ENCODE data around the gene ZNF385D. TPM values are rescaled to one million over a fixed set of nuclear protein-coding genes. Genes with fewer than 3 reads are reported as not detected.

ZNF385D gene
- polyA plus RNA-seq, 2 donors = 0.39 to 0.52 TPM

GRCh38 chr3:21592828-21593227, 158.2 kb downstream of the ZNF385D start:
- 81 to 84% methylated on average over 4 of the region's 4 CpGs for WGBS, 2 donors
- Histone ChIP-seq H3K9me3 (ENCODE audit: control insufficient read depth in 2 of 2, insufficient read depth in 1 of 2, low read depth in 1 of 2, low read length in 1 of 2) (no peaks in the 10 kb centered on the region), H3K4me3 (ENCODE audit: low read depth in 1 of 2, low read length in 2 of 2) (no peak overlapping the region), H3K36me3 (ENCODE audit: control insufficient read depth in 2 of 2, insufficient read depth in 2 of 2, low read length in 1 of 2) (no peaks in the 10 kb centered on the region), H3K27me3 (ENCODE audit: control insufficient read depth in 1 of 2, insufficient read depth in 2 of 2, low read length in 2 of 2) (no peaks in the 10 kb centered on the region), H3K4me1 (ENCODE audit: control insufficient read depth in 2 of 2, insufficient read depth in 2 of 2, low read length in 1 of 2) (no peaks in the 10 kb centered on the region), H3K27ac (ENCODE audit: low read depth in 2 of 2, low read length in 1 of 2) (no peak overlapping the region)

DNA sequence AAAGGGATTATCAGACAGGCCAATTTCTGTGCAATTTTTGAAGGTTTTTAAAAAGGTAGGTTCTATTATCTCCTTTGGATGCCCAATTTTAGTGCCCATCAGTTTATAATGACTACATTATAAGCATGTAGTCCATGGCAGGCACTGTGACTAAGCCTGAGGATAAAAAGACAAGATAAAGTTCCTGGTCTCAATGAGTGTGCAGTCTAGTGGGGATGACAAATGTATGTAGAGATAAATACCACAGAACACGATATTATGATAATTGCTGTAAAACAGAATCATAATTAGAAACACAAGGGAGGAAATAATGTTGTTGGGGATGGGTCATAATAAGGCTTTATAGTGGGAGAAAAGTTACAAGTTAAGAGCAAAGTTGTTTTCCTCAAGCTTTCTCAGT, 163.1 kb downstream of the ZNF385D start:
- no peak overlapping the region for H3K4me3 ChIP-seq (ENCODE audit: low read depth in 1 of 2, low read length in 2 of 2)
- H3K27me3 ChIP-seq (ENCODE audit: control insufficient read depth in 1 of 2, insufficient read depth in 2 of 2, low read length in 2 of 2) = no peaks in the 10 kb centered on the region
- H3K9me3 ChIP-seq (ENCODE audit: control insufficient read depth in 2 of 2, insufficient read depth in 1 of 2, low read depth in 1 of 2, low read length in 1 of 2) = no peaks in the 10 kb centered on the region
- 76 to 81% methylated on average over 1 of the region's 1 CpG for WGBS, 2 donors
- no peaks in the 10 kb centered on the region for H3K36me3 ChIP-seq (ENCODE audit: control insufficient read depth in 2 of 2, insufficient read depth in 2 of 2, low read length in 1 of 2)
- H3K4me1 ChIP-seq (ENCODE audit: control insufficient read depth in 2 of 2, insufficient read depth in 2 of 2, low read length in 1 of 2) = no peaks in the 10 kb centered on the region
- H3K27ac ChIP-seq (ENCODE audit: low read depth in 2 of 2, low read length in 1 of 2) = no peak overlapping the region

DNA sequence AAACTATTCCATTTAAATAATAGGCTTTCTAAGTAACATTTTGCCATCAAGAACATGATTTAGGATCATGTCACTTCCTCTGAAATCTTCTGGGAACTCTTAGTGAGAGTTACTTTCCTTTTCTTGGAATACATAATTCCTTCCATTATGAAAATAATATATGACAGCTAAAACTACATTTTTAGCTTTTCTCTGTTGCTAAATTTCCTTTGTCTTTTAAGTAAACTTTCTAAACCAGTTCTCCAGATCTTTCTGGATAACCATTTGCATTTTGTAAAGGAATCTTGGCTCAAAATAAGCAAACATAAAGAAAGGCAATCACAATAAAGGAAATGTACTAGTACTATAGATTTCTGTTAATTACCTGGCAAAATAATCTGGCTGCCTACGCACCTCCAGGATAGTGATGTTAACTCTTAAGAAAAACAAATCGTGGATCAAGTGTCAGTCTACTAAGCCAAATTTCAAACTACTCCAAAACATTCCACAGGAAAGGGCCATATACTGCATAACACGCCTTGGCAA, 165.7 kb downstream of the ZNF385D start:
- Histone ChIP-seq H3K27me3 (ENCODE audit: control insufficient read depth in 1 of 2, insufficient read depth in 2 of 2, low read length in 2 of 2) (no peaks in the 10 kb centered on the region), H3K27ac (ENCODE audit: low read depth in 2 of 2, low read length in 1 of 2) (no peak overlapping the region), H3K9me3 (ENCODE audit: control insufficient read depth in 2 of 2, insufficient read depth in 1 of 2, low read depth in 1 of 2, low read length in 1 of 2) (no peaks in the 10 kb centered on the region), H3K4me3 (ENCODE audit: low read depth in 1 of 2, low read length in 2 of 2) (no peak overlapping the region), H3K4me1 (ENCODE audit: control insufficient read depth in 2 of 2, insufficient read depth in 2 of 2, low read length in 1 of 2) (no peaks in the 10 kb centered on the region), H3K36me3 (ENCODE audit: control insufficient read depth in 2 of 2, insufficient read depth in 2 of 2, low read length in 1 of 2) (no peaks in the 10 kb centered on the region)
- WGBS, 2 donors = 62 to 64% methylated on average over 3 of the region's 3 CpGs

GRCh38 chr3:21573291-21573690, 177.7 kb downstream of the ZNF385D start:
- Histone ChIP-seq H3K4me1 (ENCODE audit: control insufficient read depth in 2 of 2, insufficient read depth in 2 of 2, low read length in 1 of 2) (no peaks in the 10 kb centered on the region), H3K36me3 (ENCODE audit: control insufficient read depth in 2 of 2, insufficient read depth in 2 of 2, low read length in 1 of 2) (no peaks in the 10 kb centered on the region), H3K4me3 (ENCODE audit: low read depth in 1 of 2, low read length in 2 of 2) (no peak overlapping the region), H3K27ac (ENCODE audit: low read depth in 2 of 2, low read length in 1 of 2) (no peak overlapping the region), H3K9me3 (ENCODE audit: control insufficient read depth in 2 of 2, insufficient read depth in 1 of 2, low read depth in 1 of 2, low read length in 1 of 2) (no peaks in the 10 kb centered on the region), H3K27me3 (ENCODE audit: control insufficient read depth in 1 of 2, insufficient read depth in 2 of 2, low read length in 2 of 2) (no peaks in the 10 kb centered on the region)
- 73 to 81% methylated on average over 2 of the region's 2 CpGs for WGBS, 2 donors

- Histone ChIP-seq H3K27me3 (ENCODE audit: control insufficient read depth in 1 of 2, insufficient read depth in 2 of 2, low read length in 2 of 2) (no peaks in the 10 kb centered on the region), H3K36me3 (ENCODE audit: control insufficient read depth in 2 of 2, insufficient read depth in 2 of 2, low read length in 1 of 2) (no peaks in the 10 kb centered on the region), H3K27ac (ENCODE audit: low read depth in 2 of 2, low read length in 1 of 2) (no peak overlapping the region), H3K9me3 (ENCODE audit: control insufficient read depth in 2 of 2, insufficient read depth in 1 of 2, low read depth in 1 of 2, low read length in 1 of 2) (no peaks in the 10 kb centered on the region), H3K4me3 (ENCODE audit: low read depth in 1 of 2, low read length in 2 of 2) (no peak overlapping the region), H3K4me1 (ENCODE audit: control insufficient read depth in 2 of 2, insufficient read depth in 2 of 2, low read length in 1 of 2) (no peaks in the 10 kb centered on the region)
- 77 to 78% methylated on average over 3 of the region's 3 CpGs for WGBS, 2 donors
Measured at GRCh38 chr3:21564531-21564930, 186.5 kb downstream of the ZNF385D start.

DNA sequence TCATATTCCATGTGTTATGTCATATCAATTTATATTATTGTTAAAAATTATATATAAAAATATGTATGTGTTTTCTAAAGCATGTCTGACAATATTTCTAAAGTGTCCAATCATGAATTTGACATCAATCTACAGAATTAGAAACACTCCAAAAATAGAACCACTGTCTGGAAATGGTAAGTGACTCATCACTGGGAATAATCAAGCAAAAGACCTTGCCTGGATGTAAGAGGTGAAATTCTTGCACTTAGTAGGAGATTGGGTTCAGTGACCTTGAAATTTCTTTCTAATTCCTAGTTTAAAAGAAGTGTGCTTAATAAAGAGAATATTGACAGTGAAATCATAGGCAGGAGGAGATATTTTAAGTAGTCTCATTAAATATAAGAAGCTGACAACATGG, 188.8 kb downstream of the ZNF385D start:
- Histone ChIP-seq H3K9me3 (ENCODE audit: control insufficient read depth in 2 of 2, insufficient read depth in 1 of 2, low read depth in 1 of 2, low read length in 1 of 2) (no peaks in the 10 kb centered on the region), H3K36me3 (ENCODE audit: control insufficient read depth in 2 of 2, insufficient read depth in 2 of 2, low read length in 1 of 2) (no peaks in the 10 kb centered on the region), H3K4me1 (ENCODE audit: control insufficient read depth in 2 of 2, insufficient read depth in 2 of 2, low read length in 1 of 2) (no peaks in the 10 kb centered on the region), H3K4me3 (ENCODE audit: low read depth in 1 of 2, low read length in 2 of 2) (no peak overlapping the region), H3K27ac (ENCODE audit: low read depth in 2 of 2, low read length in 1 of 2) (no peak overlapping the region), H3K27me3 (ENCODE audit: control insufficient read depth in 1 of 2, insufficient read depth in 2 of 2, low read length in 2 of 2) (no peaks in the 10 kb centered on the region)

DNA sequence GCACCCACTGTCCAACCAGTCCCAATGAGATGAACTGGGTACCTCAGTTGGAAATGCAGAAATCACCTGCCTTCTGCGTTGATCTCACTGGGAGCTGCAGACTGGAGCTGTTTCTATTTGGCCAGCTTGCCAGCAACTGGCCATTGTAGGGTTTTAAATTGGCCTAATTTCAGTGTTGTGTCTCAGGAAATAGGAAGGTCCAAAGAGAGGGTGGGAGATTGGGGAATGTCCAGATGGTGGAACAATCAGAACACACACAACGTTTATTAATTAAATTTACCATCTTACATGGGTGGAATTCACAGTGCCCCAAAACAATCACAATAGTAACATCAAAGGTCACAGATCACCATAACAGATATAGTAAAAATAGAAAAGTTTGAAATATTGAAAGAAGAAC, 189.5 kb downstream of the ZNF385D start:
- H3K4me3 ChIP-seq (ENCODE audit: low read depth in 1 of 2, low read length in 2 of 2) = no peak overlapping the region
- H3K9me3 ChIP-seq (ENCODE audit: control insufficient read depth in 2 of 2, insufficient read depth in 1 of 2, low read depth in 1 of 2, low read length in 1 of 2) = no peaks in the 10 kb centered on the region
- no peaks in the 10 kb centered on the region for H3K27me3 ChIP-seq (ENCODE audit: control insufficient read depth in 1 of 2, insufficient read depth in 2 of 2, low read length in 2 of 2)
- no peaks in the 10 kb centered on the region for H3K4me1 ChIP-seq (ENCODE audit: control insufficient read depth in 2 of 2, insufficient read depth in 2 of 2, low read length in 1 of 2)
- no peak overlapping the region for H3K27ac ChIP-seq (ENCODE audit: low read depth in 2 of 2, low read length in 1 of 2)
- 75 to 77% methylated on average over 2 of the region's 2 CpGs for WGBS, 2 donors
- H3K36me3 ChIP-seq (ENCODE audit: control insufficient read depth in 2 of 2, insufficient read depth in 2 of 2, low read length in 1 of 2) = no peaks in the 10 kb centered on the region

GRCh38 chr3:21551019-21551418, 200.0 kb downstream of the ZNF385D start:
- H3K4me3 ChIP-seq (ENCODE audit: low read depth in 1 of 2, low read length in 2 of 2) = no peak overlapping the region
- no peaks in the 10 kb centered on the region for H3K27me3 ChIP-seq (ENCODE audit: control insufficient read depth in 1 of 2, insufficient read depth in 2 of 2, low read length in 2 of 2)
- WGBS, 2 donors = 76 to 79% methylated on average over 2 of the region's 2 CpGs
- no peaks in the 10 kb centered on the region for H3K36me3 ChIP-seq (ENCODE audit: control insufficient read depth in 2 of 2, insufficient read depth in 2 of 2, low read length in 1 of 2)
- no peaks in the 10 kb centered on the region for H3K9me3 ChIP-seq (ENCODE audit: control insufficient read depth in 2 of 2, insufficient read depth in 1 of 2, low read depth in 1 of 2, low read length in 1 of 2)
- no peaks in the 10 kb centered on the region for H3K4me1 ChIP-seq (ENCODE audit: control insufficient read depth in 2 of 2, insufficient read depth in 2 of 2, low read length in 1 of 2)
- no peak overlapping the region for H3K27ac ChIP-seq (ENCODE audit: low read depth in 2 of 2, low read length in 1 of 2)

DNA sequence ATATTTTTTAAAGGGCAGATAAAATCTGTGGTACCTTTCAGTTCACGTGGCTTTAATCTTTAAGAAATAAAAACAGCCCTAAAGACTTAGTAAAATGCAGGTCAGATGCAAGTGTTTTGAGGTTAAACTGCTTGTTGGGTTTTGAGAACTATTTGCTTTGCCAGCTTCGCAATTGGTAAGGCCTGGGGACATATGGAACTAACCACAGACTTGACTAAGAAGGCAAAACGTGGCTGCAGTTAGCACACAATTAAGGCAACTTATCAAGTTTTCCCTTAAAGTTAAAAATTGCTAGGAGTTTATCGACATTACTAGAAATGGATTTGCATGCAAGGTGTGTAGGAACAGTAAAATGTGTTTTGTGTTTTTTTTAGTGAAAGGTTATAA, 206.9 kb downstream of the ZNF385D start:
- H3K9me3 ChIP-seq (ENCODE audit: control insufficient read depth in 2 of 2, insufficient read depth in 1 of 2, low read depth in 1 of 2, low read length in 1 of 2) = peaks cover 0 to 3% of the 10 kb centered on the region in 2 donors
- no peaks in the 10 kb centered on the region for H3K4me1 ChIP-seq (ENCODE audit: control insufficient read depth in 2 of 2, insufficient read depth in 2 of 2, low read length in 1 of 2)
- no peak overlapping the region for H3K4me3 ChIP-seq (ENCODE audit: low read depth in 1 of 2, low read length in 2 of 2)
- H3K36me3 ChIP-seq (ENCODE audit: control insufficient read depth in 2 of 2, insufficient read depth in 2 of 2, low read length in 1 of 2) = no peaks in the 10 kb centered on the region
- H3K27me3 ChIP-seq (ENCODE audit: control insufficient read depth in 1 of 2, insufficient read depth in 2 of 2, low read length in 2 of 2) = no peaks in the 10 kb centered on the region
- 52 to 54% methylated on average over 4 of the region's 4 CpGs for WGBS, 2 donors
- H3K27ac ChIP-seq (ENCODE audit: low read depth in 2 of 2, low read length in 1 of 2) = no peak overlapping the region

DNA sequence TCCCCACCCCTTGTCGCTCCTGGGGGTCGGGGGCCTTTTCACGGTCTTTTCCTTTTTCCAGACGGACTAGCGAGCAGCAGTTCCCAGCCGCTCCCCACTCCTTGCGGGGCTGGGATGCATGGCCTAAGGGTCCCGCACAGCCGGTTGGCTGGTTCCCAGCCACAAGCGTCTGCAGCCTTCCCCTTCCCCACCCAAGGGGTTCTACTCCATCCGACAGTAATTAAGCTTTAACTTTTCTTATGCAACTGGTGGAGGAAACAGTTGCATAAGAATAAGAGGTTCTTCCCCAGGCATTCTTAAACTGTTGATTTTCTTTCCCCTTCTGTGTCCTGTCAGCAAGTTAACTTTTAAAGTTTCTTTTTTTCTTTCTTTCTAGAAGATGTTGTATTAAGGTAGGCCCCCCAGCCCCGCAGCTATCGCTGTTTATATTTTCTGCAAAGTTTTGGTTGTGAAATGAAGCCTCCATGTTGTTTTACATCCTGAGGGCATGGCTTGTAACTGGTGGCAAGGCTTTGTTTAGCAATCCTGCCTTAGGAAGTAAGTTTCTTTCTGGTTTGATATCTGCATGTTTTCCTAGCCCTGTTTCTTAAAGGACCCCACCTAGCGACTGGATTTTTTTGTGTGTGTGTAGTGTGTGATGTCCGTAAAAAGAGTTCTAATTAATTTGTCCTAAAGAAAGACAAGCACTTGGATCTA, 207.5 kb downstream of the ZNF385D start:
- Histone ChIP-seq H3K27ac (ENCODE audit: low read depth in 2 of 2, low read length in 1 of 2) (no peak overlapping the region), H3K36me3 (ENCODE audit: control insufficient read depth in 2 of 2, insufficient read depth in 2 of 2, low read length in 1 of 2) (no peaks in the 10 kb centered on the region), H3K4me3 (ENCODE audit: low read depth in 1 of 2, low read length in 2 of 2) (no peak overlapping the region), H3K27me3 (ENCODE audit: control insufficient read depth in 1 of 2, insufficient read depth in 2 of 2, low read length in 2 of 2) (no peaks in the 10 kb centered on the region), H3K9me3 (ENCODE audit: control insufficient read depth in 2 of 2, insufficient read depth in 1 of 2, low read depth in 1 of 2, low read length in 1 of 2) (peaks cover 0 to 3% of the 10 kb centered on the region in 2 donors), H3K4me1 (ENCODE audit: control insufficient read depth in 2 of 2, insufficient read depth in 2 of 2, low read length in 1 of 2) (no peaks in the 10 kb centered on the region)
- WGBS, 2 donors = 81 to 85% methylated on average over 15 of the region's 15 CpGs
